Endodermal cell (in vitro differentiated cells): ENCODE measurements around the gene MAST3. TPM values are rescaled to one million over a fixed set of nuclear protein-coding genes. Genes with fewer than 3 reads are reported as not detected.
"Not testable (repeated sequence)": the region's sequence is repeated elsewhere in the genome, so short reads cannot be mapped to it uniquely, and the experiment has no call there.

Experiments used
- DNase-seq: peaks from one replicate; pipeline ENCODE4 v3.0.0-alpha.2; 2017
- H3K27ac ChIP-seq: 2 replicates; pipeline ENCODE4 v1.5.1; 2013; ENCODE audit warnings: mild to moderate bottlenecking, low read depth, low read length, moderate library complexity
- H3K27me3 ChIP-seq: 2 replicates; pipeline ENCODE4 v1.6.1; 2013; ENCODE audit warnings: mild to moderate bottlenecking, low read length, moderate library complexity; ENCODE audit not compliant: insufficient read depth, control insufficient read depth, poor library complexity, severe bottlenecking
- H3K36me3 ChIP-seq: 2 replicates; pipeline ENCODE4 v1.7.0; 2013; ENCODE audit warnings: mild to moderate bottlenecking, low read length, moderate library complexity; ENCODE audit not compliant: control insufficient read depth, insufficient read depth
- H3K4me1 ChIP-seq: one replicate; pipeline ENCODE4 v1.7.0; 2013; ENCODE audit warnings: low read length; ENCODE audit not compliant: control insufficient read depth, insufficient read depth
- H3K4me3 ChIP-seq: 2 replicates; pipeline ENCODE4 v1.5.1; 2013; ENCODE audit warnings: mild to moderate bottlenecking, low read length, moderate library complexity
- H3K9ac ChIP-seq: 2 replicates; pipeline ENCODE4 v1.6.1; 2013; ENCODE audit warnings: mild to moderate bottlenecking, low read length, moderate library complexity; ENCODE audit not compliant: poor library complexity, severe bottlenecking; ENCODE audit errors: extremely low read depth
- H3K9me3 ChIP-seq: 2 replicates; pipeline ENCODE4 v1.6.1; 2013; ENCODE audit warnings: mild to moderate bottlenecking, low read length, moderate library complexity; ENCODE audit not compliant: control insufficient read depth
- H3K27ac Mint-ChIP-seq: 2 replicates; pipeline ENCODE4 v1.8.0; 2020; ENCODE audit warnings: mixed read lengths
- H3K27me3 Mint-ChIP-seq: 2 replicates; pipeline ENCODE4 v1.8.0; 2021; ENCODE audit warnings: mild to moderate bottlenecking, mixed read lengths; ENCODE audit not compliant: insufficient read depth
- H3K36me3 Mint-ChIP-seq: 2 replicates; pipeline ENCODE4 v1.8.0; 2020; ENCODE audit warnings: low read depth, mixed read lengths
- H3K4me1 Mint-ChIP-seq: 2 replicates; pipeline ENCODE4 v1.8.0; 2020; ENCODE audit warnings: mixed read lengths
- H3K4me3 Mint-ChIP-seq: 2 replicates; pipeline ENCODE4 v1.8.0; 2020; ENCODE audit warnings: mild to moderate bottlenecking, moderate library complexity, mixed read lengths
- H3K9me3 Mint-ChIP-seq: 2 replicates; pipeline ENCODE4 v1.8.0; 2020; ENCODE audit warnings: mild to moderate bottlenecking, mixed read lengths
- WGBS, 2 experiments: methylation state at CpG; one replicate each; pipeline versions ENCODE4 v1.1.5 to v1.1.7; 2013; ENCODE audit warnings: missing lambda C conversion rate in 2 of 2, mixed read lengths in 1 of 2; ENCODE audit not compliant: insufficient coverage in 1 of 2, insufficient read length in 1 of 2; 5-methylcytosine and 5-hydroxymethylcytosine counted together
- total RNA-seq, 2 donors: library from RNA; stranded (reverse); fragmentation: NEBNext Ultra II Directional in 1 of 2; extraction: Animal tissue kit (Norgen Biotek cat#: 25700) in 1 of 2; gene quantifications; 2 replicates in 1 of 2; 3 replicates in 1 of 2; pipeline ENCODE4 v1.2.1, GENCODE V29; 2021
- TF ChIP-seq, protein P1 (sequence below): fragments of 200-600 bp; sonication (generic); conservative IDR thresholded peaks from 2 replicates; pipeline ENCODE4 v1.5.0; 2021; ENCODE audit warnings: antibody characterized with exemption, mild to moderate bottlenecking

MAST3 gene
- total RNA-seq, 2 donors from 2014 or later = 13.0 to 15.1 TPM

DNA sequence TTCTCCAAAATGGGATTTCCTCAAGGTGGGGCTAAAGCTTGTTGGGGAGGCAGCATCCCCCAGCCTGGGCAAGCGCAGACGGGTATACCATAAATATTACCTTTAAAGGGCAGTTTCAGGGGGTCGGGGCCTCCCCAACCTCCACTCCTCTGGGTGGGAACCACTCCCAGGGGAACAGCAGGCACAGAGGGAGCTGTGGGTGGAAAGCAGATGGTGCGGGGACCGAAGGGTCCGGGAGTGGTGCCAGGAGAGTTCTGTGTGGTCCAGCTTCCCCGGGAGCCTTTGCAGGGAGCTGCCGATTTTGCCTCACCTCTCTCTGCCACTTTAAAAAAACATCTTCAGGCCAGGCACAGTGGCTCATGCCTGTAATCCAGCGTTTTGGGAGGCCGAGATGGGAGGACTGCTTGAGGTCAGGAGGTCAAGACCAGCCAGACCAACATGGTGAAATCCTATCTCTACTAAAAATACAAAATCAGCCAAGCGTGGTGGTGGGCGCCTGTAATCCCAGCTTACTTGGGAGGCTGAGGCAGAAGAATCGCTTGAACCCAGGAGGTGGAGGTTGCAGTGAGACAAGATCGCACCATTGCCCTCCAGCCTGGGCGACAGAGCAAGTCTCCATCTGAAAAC, 5.5 kb downstream of the MAST3 start:
- Histone ChIP-seq H3K27me3 (peaks cover 17% of the 10 kb centered on the region), H3K9ac (no peak overlapping the region), H3K36me3 (no peaks in the 10 kb centered on the region), H3K4me1 (peaks cover 4% of the 10 kb centered on the region), H3K9me3 (no peaks in the 10 kb centered on the region), H3K4me3 (no peak overlapping the region), H3K27ac (no peak overlapping the region)
- WGBS, 2 experiments = 90 to 93% methylated on average over 5 to 15 of the region's 15 CpGs
- Mint-ChIP-seq H3K36me3 (no peaks in the 10 kb centered on the region), H3K27ac (no peak overlapping the region), H3K4me3 (no peak overlapping the region), H3K9me3 (no peaks in the 10 kb centered on the region), H3K4me1 (peaks cover 11% of the 10 kb centered on the region), H3K27me3 (peaks cover 23% of the 10 kb centered on the region)
- TF ChIP-seq, protein P1, sequence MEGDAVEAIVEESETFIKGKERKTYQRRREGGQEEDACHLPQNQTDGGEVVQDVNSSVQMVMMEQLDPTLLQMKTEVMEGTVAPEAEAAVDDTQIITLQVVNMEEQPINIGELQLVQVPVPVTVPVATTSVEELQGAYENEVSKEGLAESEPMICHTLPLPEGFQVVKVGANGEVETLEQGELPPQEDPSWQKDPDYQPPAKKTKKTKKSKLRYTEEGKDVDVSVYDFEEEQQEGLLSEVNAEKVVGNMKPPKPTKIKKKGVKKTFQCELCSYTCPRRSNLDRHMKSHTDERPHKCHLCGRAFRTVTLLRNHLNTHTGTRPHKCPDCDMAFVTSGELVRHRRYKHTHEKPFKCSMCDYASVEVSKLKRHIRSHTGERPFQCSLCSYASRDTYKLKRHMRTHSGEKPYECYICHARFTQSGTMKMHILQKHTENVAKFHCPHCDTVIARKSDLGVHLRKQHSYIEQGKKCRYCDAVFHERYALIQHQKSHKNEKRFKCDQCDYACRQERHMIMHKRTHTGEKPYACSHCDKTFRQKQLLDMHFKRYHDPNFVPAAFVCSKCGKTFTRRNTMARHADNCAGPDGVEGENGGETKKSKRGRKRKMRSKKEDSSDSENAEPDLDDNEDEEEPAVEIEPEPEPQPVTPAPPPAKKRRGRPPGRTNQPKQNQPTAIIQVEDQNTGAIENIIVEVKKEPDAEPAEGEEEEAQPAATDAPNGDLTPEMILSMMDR = no peak
- no peak for DNase-seq

- Histone ChIP-seq H3K36me3 (no peaks in the 10 kb centered on the region), H3K27me3 (peaks cover 11% of the 10 kb centered on the region), H3K9me3 (no peaks in the 10 kb centered on the region), H3K9ac (no peak overlapping the region), H3K4me1 (peaks cover 6% of the 10 kb centered on the region), H3K4me3 (peak overlapping the region; percentile 74), H3K27ac (no peak overlapping the region)
- no peak for DNase-seq
- Mint-ChIP-seq H3K27ac (peak overlapping the region; percentile 89), H3K27me3 (peaks cover 22% of the 10 kb centered on the region), H3K9me3 (no peaks in the 10 kb centered on the region), H3K36me3 (no peaks in the 10 kb centered on the region), H3K4me3 (peak overlapping the region; percentile 59), H3K4me1 (peaks cover 13% of the 10 kb centered on the region)
- TF ChIP-seq, protein P1 = no peak
- WGBS, 2 experiments = 70 to 78% methylated on average over 5 of the region's 5 CpGs
These were observed 7.2 kb downstream of the MAST3 start for GRCh38 chr19:18104793-18105131.

DNA sequence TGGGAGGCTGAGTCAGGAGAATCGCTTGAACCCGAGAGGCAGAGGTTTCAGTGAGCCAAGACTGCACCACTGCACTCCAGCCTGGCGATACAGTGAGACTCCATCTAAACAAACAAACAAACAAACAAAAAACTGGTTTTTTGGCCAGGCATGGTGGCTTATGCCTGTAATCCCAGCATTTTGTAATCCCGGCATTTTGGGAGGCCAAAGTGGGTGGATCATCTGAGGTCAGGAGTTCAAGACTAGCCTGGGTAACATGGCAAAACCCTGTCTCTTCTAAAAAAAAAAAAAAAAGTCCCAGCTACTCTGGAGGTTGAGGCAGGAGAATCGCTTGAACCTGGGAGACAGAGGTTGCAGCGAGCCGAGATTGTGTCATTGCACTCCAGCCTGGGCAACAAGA, 7.7 kb downstream of the MAST3 start:
- not testable (repeated sequence) for H3K4me3 ChIP-seq, H3K9me3 Mint-ChIP-seq, H3K4me1 ChIP-seq, H3K4me3 Mint-ChIP-seq, H3K27ac Mint-ChIP-seq, H3K9ac ChIP-seq, H3K9me3 ChIP-seq, DNase-seq, H3K27ac ChIP-seq, H3K36me3 Mint-ChIP-seq, H3K36me3 ChIP-seq
- peaks cover 13% of the 10 kb centered on the region for H3K4me1 Mint-ChIP-seq
- WGBS, 2 experiments = 87 to 88% methylated on average over 3 to 7 of the region's 7 CpGs
- peaks cover 21% of the 10 kb centered on the region for H3K27me3 Mint-ChIP-seq
- peaks cover 10% of the 10 kb centered on the region for H3K27me3 ChIP-seq

DNA sequence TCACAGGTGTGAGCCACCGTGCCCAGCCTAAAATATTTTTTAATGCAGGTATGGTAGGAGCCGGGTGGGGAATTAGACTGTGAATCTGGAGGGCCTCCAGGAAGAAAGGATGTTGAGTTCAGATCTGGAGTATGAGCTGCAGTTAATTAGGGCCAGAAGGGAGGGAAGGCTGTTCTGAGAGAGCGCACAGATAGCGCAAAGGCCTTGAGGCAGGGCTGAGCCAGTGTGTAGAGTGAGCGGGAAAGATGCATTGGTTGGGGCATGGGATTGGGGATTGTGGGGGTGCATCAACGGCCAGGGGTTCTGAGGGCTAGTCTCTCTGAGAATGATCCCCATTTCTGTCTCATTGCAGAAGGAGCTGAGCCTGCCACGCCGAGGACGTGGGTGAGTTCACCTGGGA, 9.7 kb downstream of the MAST3 start:
- peaks cover 27% of the 10 kb centered on the region for H3K27me3 Mint-ChIP-seq
- H3K9ac ChIP-seq = no peak overlapping the region
- no peaks in the 10 kb centered on the region for H3K36me3 ChIP-seq
- no peaks in the 10 kb centered on the region for H3K9me3 ChIP-seq
- H3K9me3 Mint-ChIP-seq = no peaks in the 10 kb centered on the region
- H3K27ac ChIP-seq = no peak overlapping the region
- TF ChIP-seq, protein P1 = no peak
- H3K4me1 ChIP-seq = peaks cover 9% of the 10 kb centered on the region
- no peak overlapping the region for H3K4me3 Mint-ChIP-seq
- peaks cover 10% of the 10 kb centered on the region for H3K27me3 ChIP-seq
- peaks cover 13% of the 10 kb centered on the region for H3K4me1 Mint-ChIP-seq
- peaks cover 2% of the 10 kb centered on the region for H3K36me3 Mint-ChIP-seq
- H3K27ac Mint-ChIP-seq = no peak overlapping the region
- no peak for DNase-seq
- WGBS, 2 experiments = 90 to 92% methylated on average over 4 to 9 of the region's 9 CpGs
- H3K4me3 ChIP-seq = no peak overlapping the region
